CD8-positive, alpha-beta memory T cell (primary cell): ENCODE data around the gene AVP. TPM values are rescaled to one million over a fixed set of nuclear protein-coding genes. Genes with fewer than 3 reads are reported as not detected.

Experiments used
- CTCF ChIA-PET: fragments of 350-600 bp; sonication (Branson Sonifier 250); formaldehyde crosslinking; loops from one replicate; lab custom pipeline; 2021; ENCODE audit warnings: antibody characterized with exemption; lab: Charles Lee
- POLR2A ChIA-PET: fragments of 350-600 bp; sonication (Branson Sonifier 250); formaldehyde crosslinking; loops from one replicate; lab custom pipeline; 2021; ENCODE audit warnings: antibody characterized with exemption; lab: Charles Lee
- DNase-seq, 5 donors: peaks; one replicate each; pipeline versions ENCODE4 v3.0.0 to v3.0.0-alpha.2; 2020 to 2022; ENCODE audit warnings: mixed read lengths in 1 of 5
- H3K27ac ChIP-seq: one replicate; pipeline ENCODE4 v1.7.0; 2013; ENCODE audit warnings: low read depth, mild to moderate bottlenecking, low read length, moderate library complexity
- H3K27me3 ChIP-seq: 2 replicates; pipeline ENCODE4 v1.7.0; 2013; ENCODE audit warnings: low read length, mild to moderate bottlenecking; ENCODE audit not compliant: insufficient read depth, poor library complexity, severe bottlenecking
- H3K36me3 ChIP-seq: 2 replicates; pipeline ENCODE4 v1.7.0; 2013; ENCODE audit warnings: mild to moderate bottlenecking, low read length, moderate library complexity; ENCODE audit not compliant: insufficient read depth
- H3K4me1 ChIP-seq: 2 replicates; pipeline ENCODE4 v1.7.0; 2013; ENCODE audit warnings: mild to moderate bottlenecking, low read length, moderate library complexity; ENCODE audit not compliant: insufficient read depth
- H3K4me3 ChIP-seq: 2 replicates; pipeline ENCODE4 v1.7.0; 2013; ENCODE audit warnings: mild to moderate bottlenecking, low read length
- H3K9me3 ChIP-seq: 2 replicates; pipeline ENCODE4 v1.7.0; 2013; ENCODE audit warnings: mild to moderate bottlenecking, low read length
- H3K27ac Mint-ChIP-seq, 8 donors: one replicate each; pipeline ENCODE4 v1.8.0; 2020 to 2021; ENCODE audit warnings: mixed read lengths in 8 of 8, mild to moderate bottlenecking in 6 of 8, inconsistent platforms in 3 of 8, moderate library complexity in 3 of 8
- H3K27me3 Mint-ChIP-seq, 2 donors: one replicate each; pipeline ENCODE4 v1.8.0; 2020 to 2021; ENCODE audit warnings: mixed read lengths in 2 of 2, mild to moderate bottlenecking in 1 of 2, moderate library complexity in 1 of 2
- H3K36me3 Mint-ChIP-seq, 3 donors: one replicate each; pipeline ENCODE4 v1.8.0; 2020 to 2021; ENCODE audit warnings: mixed read lengths in 3 of 3, inconsistent platforms in 1 of 3, mild to moderate bottlenecking in 1 of 3
- H3K4me1 Mint-ChIP-seq, 3 donors: one replicate each; pipeline ENCODE4 v1.8.0; 2020 to 2021; ENCODE audit warnings: mixed read lengths in 3 of 3, inconsistent platforms in 1 of 3, mild to moderate bottlenecking in 1 of 3
- H3K4me3 Mint-ChIP-seq, 7 donors: one replicate each; pipeline ENCODE4 v1.8.0; 2020 to 2021; ENCODE audit warnings: mixed read lengths in 7 of 7, mild to moderate bottlenecking in 6 of 7, moderate library complexity in 4 of 7, inconsistent platforms in 2 of 7
- H3K9me3 Mint-ChIP-seq, 5 donors: one replicate each; pipeline ENCODE4 v1.8.0; 2020 to 2022; ENCODE audit warnings: mixed read lengths in 5 of 5, mild to moderate bottlenecking in 3 of 5, moderate library complexity in 2 of 5, inconsistent platforms in 1 of 5
- polyA plus RNA-seq: library from polyadenylated mRNA; unstranded; fragments of 300-500 nt; fragmentation: Illumina TruSeq; gene quantifications from one replicate; pipeline ENCODE4 v1.2.3, GENCODE V29; 2021
- total RNA-seq, 2 experiments: library from RNA; stranded (reverse); gene quantifications; one replicate each; pipeline ENCODE4 v1.2.3, GENCODE V29; 2021

Gene AVP
- total and polyA plus RNA-seq, 3 experiments from 2014 or later = not detected

GRCh38 chr20:3106658-3107463 lies 22.3 kb upstream of the AVP start:
- Mint-ChIP-seq H3K27me3 (peaks cover 0 to under 1% of the 10 kb centered on the region in 2 donors), H3K4me1 (peaks cover 14 to 15% (median 14%) of the 10 kb centered on the region in 3 donors), H3K9me3 (no peaks in the 10 kb centered on the region), H3K36me3 (peaks cover 0 to 34% (median 6%) of the 10 kb centered on the region in 3 donors), H3K4me3 (no peak overlapping the region), H3K27ac (no peak overlapping the region)
- DNase-seq = no peak
- Histone ChIP-seq H3K4me1 (peaks cover 8% of the 10 kb centered on the region), H3K36me3 (no peaks in the 10 kb centered on the region), H3K27me3 (no peaks in the 10 kb centered on the region), H3K9me3 (no peaks in the 10 kb centered on the region), H3K4me3 (no peak overlapping the region), H3K27ac (no peak overlapping the region)
- CTCF ChIA-PET = interaction anchor here (1.1 kb wide), 1 partner anchor 54 kb away, joined by 3 read pairs; no protein-coding TSS in a partner anchor
- POLR2A ChIA-PET = no interaction called here

GRCh38 chr20:3106185-3106584 lies 21.7 kb upstream of the AVP start:
- Mint-ChIP-seq H3K27me3 (peaks cover 0 to 2% of the 10 kb centered on the region in 2 donors), H3K36me3 (peaks cover 0 to 27% (median 2%) of the 10 kb centered on the region in 3 donors), H3K9me3 (no peaks in the 10 kb centered on the region), H3K27ac (no peak overlapping the region), H3K4me3 (no peak overlapping the region), H3K4me1 (peaks cover 17 to 18% (median 17%) of the 10 kb centered on the region in 3 donors)
- CTCF ChIA-PET = interaction anchor here (1.1 kb wide), 1 partner anchor 53 kb away, joined by 3 read pairs; no protein-coding TSS in a partner anchor
- H3K27ac ChIP-seq = no peak overlapping the region
- no peaks in the 10 kb centered on the region for H3K9me3 ChIP-seq
- H3K27me3 ChIP-seq = no peaks in the 10 kb centered on the region
- POLR2A ChIA-PET = no interaction called here
- no peak for DNase-seq
- peaks cover 14% of the 10 kb centered on the region for H3K4me1 ChIP-seq
- H3K36me3 ChIP-seq = no peaks in the 10 kb centered on the region
- no peak overlapping the region for H3K4me3 ChIP-seq

GRCh38 chr20:3105256-3106137 lies 21.0 kb upstream of the AVP start:
- H3K9me3 ChIP-seq = no peaks in the 10 kb centered on the region
- DNase-seq = no peak
- peak overlapping the region in 1 of 8 donors; percentile 36 for H3K27ac Mint-ChIP-seq
- peaks cover 20% of the 10 kb centered on the region for H3K4me1 ChIP-seq
- H3K4me1 Mint-ChIP-seq = peaks cover 17 to 20% (median 18%) of the 10 kb centered on the region in 3 donors
- no peak overlapping the region for H3K4me3 Mint-ChIP-seq
- H3K4me3 ChIP-seq = no peak overlapping the region
- no peaks in the 10 kb centered on the region for H3K27me3 ChIP-seq
- POLR2A ChIA-PET = no interaction called here
- H3K27me3 Mint-ChIP-seq = peaks cover 0 to 2% of the 10 kb centered on the region in 2 donors
- peaks cover 0 to 22% (median 0%) of the 10 kb centered on the region in 3 donors for H3K36me3 Mint-ChIP-seq
- CTCF ChIA-PET = no interaction called here
- no peak overlapping the region for H3K27ac ChIP-seq
- H3K36me3 ChIP-seq = no peaks in the 10 kb centered on the region
- H3K9me3 Mint-ChIP-seq = no peaks in the 10 kb centered on the region

GRCh38 chr20:3103369-3104032 lies 19.0 kb upstream of the AVP start:
- Histone ChIP-seq H3K9me3 (no peaks in the 10 kb centered on the region), H3K4me1 (peaks cover 20% of the 10 kb centered on the region), H3K27ac (no peak overlapping the region), H3K27me3 (peaks cover 3% of the 10 kb centered on the region), H3K36me3 (no peaks in the 10 kb centered on the region), H3K4me3 (no peak overlapping the region)
- peaks cover 17 to 20% (median 18%) of the 10 kb centered on the region in 3 donors for H3K4me1 Mint-ChIP-seq
- no peaks in the 10 kb centered on the region for H3K9me3 Mint-ChIP-seq
- ChIA-PET POLR2A (no interaction called here), CTCF (no interaction called here)
- peak overlapping the region in 2 of 8 donors; percentile 57 to 63 for H3K27ac Mint-ChIP-seq
- no peak for DNase-seq
- peaks cover 0 to 2% of the 10 kb centered on the region in 2 donors for H3K27me3 Mint-ChIP-seq
- peaks cover 0 to 9% (median 0%) of the 10 kb centered on the region in 3 donors for H3K36me3 Mint-ChIP-seq
- no peak overlapping the region for H3K4me3 Mint-ChIP-seq

- Mint-ChIP-seq H3K9me3 (no peaks in the 10 kb centered on the region), H3K36me3 (peaks cover 0 to 5% (median 0%) of the 10 kb centered on the region in 3 donors), H3K4me1 (peaks cover 17 to 20% (median 18%) of the 10 kb centered on the region in 3 donors), H3K27me3 (peaks cover 0 to 2% of the 10 kb centered on the region in 2 donors), H3K27ac (peak overlapping the region in 3 of 8 donors; percentile 6 to 89 (median 63)), H3K4me3 (peak overlapping the region in 4 of 7 donors; percentile 8 to 50 (median 30))
- no peaks in the 10 kb centered on the region for H3K36me3 ChIP-seq
- ChIA-PET CTCF (interaction anchor here (0.7 to 1.4 kb wide), 2 partner anchors 10 to 49 kb away, joined by 3 to 4 read pairs; no protein-coding TSS in a partner anchor), POLR2A (interaction anchor here (0.5 to 0.6 kb wide), 2 partner anchors 11 to 102 kb away, joined by 3 read pairs; no protein-coding TSS in a partner anchor)
- peaks cover 3% of the 10 kb centered on the region for H3K27me3 ChIP-seq
- DNase-seq = no peak
- no peaks in the 10 kb centered on the region for H3K9me3 ChIP-seq
- H3K4me1 ChIP-seq = peaks cover 20% of the 10 kb centered on the region
- H3K27ac ChIP-seq = no peak overlapping the region
- H3K4me3 ChIP-seq = no peak overlapping the region
These were observed 18.2 kb upstream of the AVP start for GRCh38 chr20:3102575-3103368.

- peaks cover 0 to under 1% (median 0%) of the 10 kb centered on the region in 3 donors for H3K36me3 Mint-ChIP-seq
- H3K27ac Mint-ChIP-seq = peak overlapping the region in 4 of 8 donors; percentile 42 to 75 (median 58)
- H3K9me3 Mint-ChIP-seq = no peaks in the 10 kb centered on the region
- no peak overlapping the region for H3K27ac ChIP-seq
- peaks cover 17 to 20% (median 18%) of the 10 kb centered on the region in 3 donors for H3K4me1 Mint-ChIP-seq
- H3K27me3 ChIP-seq = peaks cover 3% of the 10 kb centered on the region
- ChIA-PET POLR2A (interaction anchor here (0.5 to 0.6 kb wide), 3 partner anchors 10 to 314 kb away, joined by 3 to 5 read pairs (median 3); no protein-coding TSS in a partner anchor), CTCF (interaction anchor here (0.7 to 1.6 kb wide), 4 partner anchors 11 to 48 kb away, joined by 3 to 4 read pairs (median 3); no protein-coding TSS in a partner anchor)
- H3K4me1 ChIP-seq = peaks cover 20% of the 10 kb centered on the region
- peak overlapping the region in 6 of 7 donors; percentile 9 to 54 (median 42) for H3K4me3 Mint-ChIP-seq
- H3K36me3 ChIP-seq = no peaks in the 10 kb centered on the region
- peak; percentile 25 to 66 (median 32) for DNase-seq
- no peaks in the 10 kb centered on the region for H3K9me3 ChIP-seq
- H3K4me3 ChIP-seq = no peak overlapping the region
- H3K27me3 Mint-ChIP-seq = peaks cover 0 to 4% of the 10 kb centered on the region in 2 donors
These were observed 17.4 kb upstream of the AVP start for GRCh38 chr20:3101737-3102574.
